K562 (cell line): ENCODE results near the gene TRPM2. TPM values are rescaled to one million over a fixed set of nuclear protein-coding genes. Genes with fewer than 3 reads are reported as not detected.

ENCODE experiments used
- ASH1L ChIP-seq: fragments of 450-650 bp; IDR thresholded peaks from 2 replicates; pipeline ENCODE4 v1.6.1; 2018; ENCODE audit warnings: borderline replicate concordance, mild to moderate bottlenecking, low read depth; ENCODE audit not compliant: partially characterized antibody
- CREB1 ChIP-seq, 2 experiments: sonication (generic) in 1 of 2; formaldehyde crosslinking in 1 of 2; IDR thresholded peaks; 2 replicates each; pipeline versions ENCODE4 v1.6.1 to v1.8.0; 2012 to 2022; ENCODE audit warnings: inconsistent platforms in 1 of 2, mild to moderate bottlenecking in 1 of 2, missing genetic modification reagents in 1 of 2, moderate library complexity in 1 of 2
- KLF6 ChIP-seq: fragments of 250-450 bp; sonication (Bioruptor Pico); IDR thresholded peaks from 2 replicates; pipeline ENCODE4 v1.4.0; 2020; ENCODE audit warnings: mild to moderate bottlenecking, moderate library complexity, borderline replicate concordance
- MCM7 ChIP-seq, 2 experiments: fragments of 450-650 bp; IDR thresholded peaks; 2 replicates each; pipeline ENCODE4 v1.6.1; 2016 to 2018
- NCOA4 ChIP-seq: fragments of 450-650 bp; IDR thresholded peaks from 2 replicates; pipeline ENCODE4 v1.6.1; 2018; ENCODE audit warnings: mild to moderate bottlenecking; ENCODE audit not compliant: partially characterized antibody
- STAT5B ChIP-seq: fragments of 250-450 bp; sonication (Bioruptor Pico); IDR thresholded peaks from 2 replicates; pipeline ENCODE4 v1.8.0; 2021; ENCODE audit warnings: mild to moderate bottlenecking, inconsistent platforms
- TCF7 ChIP-seq: sonication (generic); IDR thresholded peaks from 2 replicates; pipeline ENCODE4 v1.6.1; 2016; ENCODE audit warnings: antibody characterized with exemption, borderline replicate concordance
- ZFP36 ChIP-seq: fragments of 150-350 bp; IDR thresholded peaks from 2 replicates; pipeline ENCODE4 v1.6.1; 2018; ENCODE audit warnings: low read length, low read depth; ENCODE audit not compliant: partially characterized antibody
- ZNF23 ChIP-seq: fragments of 250-450 bp; sonication (Bioruptor Pico); IDR thresholded peaks from 2 replicates; pipeline ENCODE4 v1.4.0; 2020; ENCODE audit warnings: mild to moderate bottlenecking
- ZNF431 ChIP-seq: sonication (generic); formaldehyde crosslinking; IDR thresholded peaks from 2 replicates; pipeline ENCODE4 v1.8.0; 2022; ENCODE audit warnings: mild to moderate bottlenecking, missing genetic modification reagents
- polyA plus RNA-seq, 8 experiments: library from polyadenylated mRNA; depleted of rRNA in 4 of 8; stranded (reverse) in 5 of 8; unstranded in 3 of 8; fragments of >200 nt; fragmentation: Nextera tagmentation in 2 of 8; fragmentation: Illumina TruSeq in 1 of 8; extraction: Ambion mirVana in 2 of 8; extraction: Trizol in 1 of 8; gene quantifications; 2 replicates each; pipeline versions ENCODE4 v1.2.1 to v1.2.3, GENCODE V29; 2011 to 2014; ENCODE audit warnings: inconsistent platforms in 1 of 8, missing spikeins in 1 of 8
- total RNA-seq, 7 experiments: library from RNA; depleted of rRNA in 6 of 7; stranded (reverse); fragments of >200 nt in 6 of 7; fragmentation: Illumina TruSeq in 2 of 7; extraction: Trizol in 2 of 7; gene quantifications; 2 replicates each; pipeline versions ENCODE4 v1.2.1 to v1.2.3, GENCODE V29; 2011 to 2021; ENCODE audit warnings: low replicate concordance in 1 of 7
- TF ChIP-seq, protein P1 (sequence below), 2 experiments: fragments of 450-650 bp; formaldehyde crosslinking in 1 of 2; IDR thresholded peaks; 2 replicates each; pipeline versions ENCODE4 v1.4.0 to v1.6.1; 2014 to 2020; ENCODE audit warnings: mild to moderate bottlenecking in 2 of 2, borderline replicate concordance in 1 of 2, low read depth in 1 of 2

TRPM2 gene
- total and polyA plus RNA-seq, 9 of the 15 experiments (the other 6 are each of a cell fraction or from before 2014, with no cell fraction given), result 0.33 to 2.1 (median 0.98) TPM; not detected in 2

DNA sequence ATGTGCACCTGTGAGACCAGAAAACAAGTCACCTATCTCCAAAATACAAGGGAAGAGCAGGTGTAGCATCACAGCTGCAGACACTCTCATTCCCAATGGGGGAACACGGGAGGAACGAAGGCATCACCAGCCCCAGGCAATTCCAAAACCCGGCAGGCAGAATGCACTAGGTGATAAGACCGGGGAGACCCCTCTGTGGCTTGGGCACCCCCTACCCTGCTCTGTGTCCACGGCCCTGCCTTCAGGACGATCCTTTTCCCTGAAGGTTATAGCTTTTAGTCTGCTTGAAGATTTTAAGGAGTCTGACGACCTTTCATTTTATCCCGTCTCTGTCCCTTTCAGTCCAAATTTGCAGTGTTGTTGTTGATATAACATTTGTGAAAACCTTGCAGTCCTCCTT, 19.2 kb downstream of the TRPM2 start (continued):
- TF ChIP-seq, protein P1, sequence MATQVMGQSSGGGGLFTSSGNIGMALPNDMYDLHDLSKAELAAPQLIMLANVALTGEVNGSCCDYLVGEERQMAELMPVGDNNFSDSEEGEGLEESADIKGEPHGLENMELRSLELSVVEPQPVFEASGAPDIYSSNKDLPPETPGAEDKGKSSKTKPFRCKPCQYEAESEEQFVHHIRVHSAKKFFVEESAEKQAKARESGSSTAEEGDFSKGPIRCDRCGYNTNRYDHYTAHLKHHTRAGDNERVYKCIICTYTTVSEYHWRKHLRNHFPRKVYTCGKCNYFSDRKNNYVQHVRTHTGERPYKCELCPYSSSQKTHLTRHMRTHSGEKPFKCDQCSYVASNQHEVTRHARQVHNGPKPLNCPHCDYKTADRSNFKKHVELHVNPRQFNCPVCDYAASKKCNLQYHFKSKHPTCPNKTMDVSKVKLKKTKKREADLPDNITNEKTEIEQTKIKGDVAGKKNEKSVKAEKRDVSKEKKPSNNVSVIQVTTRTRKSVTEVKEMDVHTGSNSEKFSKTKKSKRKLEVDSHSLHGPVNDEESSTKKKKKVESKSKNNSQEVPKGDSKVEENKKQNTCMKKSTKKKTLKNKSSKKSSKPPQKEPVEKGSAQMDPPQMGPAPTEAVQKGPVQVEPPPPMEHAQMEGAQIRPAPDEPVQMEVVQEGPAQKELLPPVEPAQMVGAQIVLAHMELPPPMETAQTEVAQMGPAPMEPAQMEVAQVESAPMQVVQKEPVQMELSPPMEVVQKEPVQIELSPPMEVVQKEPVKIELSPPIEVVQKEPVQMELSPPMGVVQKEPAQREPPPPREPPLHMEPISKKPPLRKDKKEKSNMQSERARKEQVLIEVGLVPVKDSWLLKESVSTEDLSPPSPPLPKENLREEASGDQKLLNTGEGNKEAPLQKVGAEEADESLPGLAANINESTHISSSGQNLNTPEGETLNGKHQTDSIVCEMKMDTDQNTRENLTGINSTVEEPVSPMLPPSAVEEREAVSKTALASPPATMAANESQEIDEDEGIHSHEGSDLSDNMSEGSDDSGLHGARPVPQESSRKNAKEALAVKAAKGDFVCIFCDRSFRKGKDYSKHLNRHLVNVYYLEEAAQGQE (IDR thresholded peaks at IDR 0.05; ENCODE audit: borderline replicate concordance), result no peak
- TF ChIP-seq, protein P1 (CRISPR knock-in tag; IDR thresholded peaks at IDR 0.05; ENCODE audit: low read depth), result no peak
- no peak for TF ChIP-seq MCM7 (IDR thresholded peaks at IDR 0.05)
- TF ChIP-seq TCF7, result no peak
- TF ChIP-seq KLF6 (CRISPR knock-in tag), result no peak
- TF ChIP-seq ZNF431 (CRISPR knock-in tag), result no peak
- no peak for TF ChIP-seq STAT5B (CRISPR knock-in tag)
- TF ChIP-seq NCOA4, result no peak
- no peak for TF ChIP-seq CREB1 (IDR thresholded peaks at IDR 0.05)
- no peak for TF ChIP-seq CREB1 (CRISPR knock-in tag; IDR thresholded peaks at IDR 0.05)
- no peak for TF ChIP-seq ZFP36
- no peak for TF ChIP-seq ZNF23 (CRISPR knock-in tag)
- no peak for TF ChIP-seq ASH1L
